DND-41 (cell line): ENCODE data around the gene MTG2.

Experiments
- ATAC-seq: fragments of 200-7000 bp; cut with Tn5 transposase; 3 replicates; pipeline ENCODE4 v1.9.1; 2021; ENCODE audit warnings: low read depth; ENCODE audit not compliant: insufficient read depth
- DNase-seq: peaks from one replicate; pipeline ENCODE4 v3.0.0-alpha.2; 2020
- H2AFZ ChIP-seq: 2 replicates; pipeline ENCODE4 v1.6.0; 2012; ENCODE audit warnings: low read depth, low read length
- H3K27ac ChIP-seq: 2 replicates; pipeline ENCODE4 v1.5.1; 2012; ENCODE audit warnings: low read length, inconsistent platforms
- H3K27me3 ChIP-seq: fragments of 200-600 bp; sonication (generic); 2 replicates; pipeline ENCODE4 v1.6.0; 2012; ENCODE audit warnings: low read length, mild to moderate bottlenecking, inconsistent platforms; ENCODE audit not compliant: insufficient read depth, poor library complexity
- H3K36me3 ChIP-seq: 2 replicates; pipeline ENCODE4 v1.5.1; 2012; ENCODE audit warnings: low read length, inconsistent platforms; ENCODE audit not compliant: insufficient read depth
- H3K4me1 ChIP-seq: 2 replicates; pipeline ENCODE4 v1.5.1; 2012; ENCODE audit warnings: mild to moderate bottlenecking, low read length; ENCODE audit not compliant: insufficient read depth
- H3K4me2 ChIP-seq: 2 replicates; pipeline ENCODE4 v1.6.0; 2012; ENCODE audit warnings: mild to moderate bottlenecking, moderate library complexity, low read length, inconsistent platforms; ENCODE audit not compliant: insufficient read depth
- H3K4me3 ChIP-seq, 2 experiments: fragments of 200-600 bp in 1 of 2; shearing (Covaris generic) in 1 of 2; 2 replicates each; pipeline ENCODE4 v1.5.1; 2012 to 2016; ENCODE audit warnings: inconsistent platforms in 2 of 2, low read length in 2 of 2, mild to moderate bottlenecking in 2 of 2, low read depth in 1 of 2, moderate library complexity in 1 of 2
- H3K79me2 ChIP-seq: 2 replicates; pipeline ENCODE4 v1.6.0; 2012; ENCODE audit warnings: low read length, inconsistent platforms; ENCODE audit not compliant: insufficient read depth
- H3K9ac ChIP-seq: 2 replicates; pipeline ENCODE4 v1.6.0; 2012; ENCODE audit warnings: low read depth, mild to moderate bottlenecking, inconsistent platforms, low read length, moderate library complexity
- H3K9me3 ChIP-seq: 2 replicates; pipeline ENCODE4 v1.5.1; 2012; ENCODE audit warnings: low read length, moderate library complexity, mild to moderate bottlenecking, inconsistent platforms; ENCODE audit not compliant: insufficient read depth, severe bottlenecking
- H4K20me1 ChIP-seq: 2 replicates; pipeline ENCODE4 v1.6.0; 2012; ENCODE audit warnings: low read length; ENCODE audit not compliant: insufficient read depth
- CTCF ChIP-seq: IDR thresholded peaks from 2 replicates; pipeline ENCODE4 v1.5.1; 2012; ENCODE audit warnings: borderline replicate concordance, low read length, moderate library complexity, mild to moderate bottlenecking; ENCODE audit not compliant: poor library complexity, severe bottlenecking; ENCODE audit errors: extremely low read depth
- EZH2 ChIP-seq: IDR thresholded peaks from 3 replicates; pipeline ENCODE4 v1.6.1; 2012; ENCODE audit warnings: borderline replicate concordance, low read depth, mild to moderate bottlenecking, moderate library complexity, low read length, inconsistent platforms; ENCODE audit not compliant: severe bottlenecking

MTG2 gene

DNA sequence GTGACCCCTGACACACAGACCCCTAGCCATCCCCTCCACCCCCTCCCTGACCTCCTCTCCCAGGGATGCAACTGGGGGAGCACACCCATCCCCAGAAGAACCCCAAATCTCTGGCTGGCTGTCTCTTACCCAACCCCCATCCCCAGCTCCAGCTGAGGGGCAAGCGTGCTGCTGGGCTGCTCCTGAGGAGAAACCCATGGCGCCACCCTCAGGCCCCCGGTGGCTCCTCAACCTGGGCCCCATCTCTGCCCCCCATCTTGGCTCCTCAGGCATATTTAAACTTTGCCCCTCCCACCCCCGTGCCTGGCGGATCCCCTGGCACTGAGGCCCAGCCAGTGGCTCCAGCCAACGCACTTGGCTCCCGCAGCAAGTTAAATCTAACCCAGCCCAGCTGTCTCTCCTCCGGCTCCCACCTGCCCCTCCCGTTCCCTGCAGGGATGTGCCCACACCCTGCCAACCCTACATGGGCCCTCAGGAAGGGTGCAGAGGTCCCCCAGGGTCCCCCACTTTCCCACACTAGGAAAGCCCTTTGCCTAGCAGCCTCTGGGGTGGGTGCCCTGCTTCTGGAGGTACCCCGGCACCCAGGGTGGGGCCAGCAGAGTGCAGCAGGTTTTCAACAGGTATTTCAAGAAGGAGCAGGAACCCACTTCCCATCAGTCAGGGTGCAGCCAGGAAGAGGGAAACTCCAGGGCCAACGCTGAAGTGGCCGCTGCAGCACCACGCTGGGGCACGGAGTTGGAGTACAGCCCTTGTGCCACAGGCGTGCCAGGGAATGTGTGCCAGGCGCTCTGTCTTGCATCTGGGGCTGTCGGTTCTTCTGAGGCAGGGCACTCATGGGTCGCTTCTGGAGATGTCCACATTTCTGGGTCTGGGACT lies 50.2 kb downstream of the MTG2 start:
- Histone ChIP-seq H3K4me1 (peaks cover 10% of the 10 kb centered on the region), H3K9ac (no peak overlapping the region), H3K4me3 (no peak overlapping the region), H3K4me2 (no peak overlapping the region), H3K27me3 (no peaks in the 10 kb centered on the region), H3K9me3 (no peaks in the 10 kb centered on the region), H3K79me2 (no peaks in the 10 kb centered on the region), H3K27ac (no peak overlapping the region), H3K36me3 (no peaks in the 10 kb centered on the region), H2AFZ (no peak overlapping the region), H4K20me1 (peaks cover 13% of the 10 kb centered on the region)
- ATAC-seq, result no peak
- TF ChIP-seq CTCF (peak; percentile 18), EZH2 (no peak)
- no peak for DNase-seq

DNA sequence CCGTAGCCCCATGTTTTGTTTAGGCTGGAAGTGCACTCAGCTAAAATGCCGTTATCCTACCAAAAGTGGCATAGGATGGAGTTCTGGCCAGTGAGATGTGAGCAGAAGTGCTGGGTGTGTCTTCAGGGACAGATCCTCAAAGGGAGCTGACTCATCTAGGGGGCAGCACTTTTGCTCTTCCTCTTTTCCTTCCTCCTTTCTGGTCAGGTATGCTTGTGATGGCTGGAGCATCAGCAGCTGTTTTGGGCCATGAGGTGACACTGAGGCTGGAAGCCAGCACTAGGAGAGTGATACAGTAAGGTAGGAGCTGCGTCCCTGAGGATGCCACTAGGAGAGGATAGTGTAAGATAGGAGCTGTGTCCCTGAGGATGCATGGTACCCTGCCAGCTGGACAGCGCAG lies 50.9 kb downstream of the MTG2 start:
- Histone ChIP-seq H3K4me2 (no peak overlapping the region), H3K4me3 (no peak overlapping the region)

GRCh38 chr20:62234339-62234738 lies 51.5 kb downstream of the MTG2 start:
- no peak overlapping the region for H3K4me3 ChIP-seq
- peaks cover 16% of the 10 kb centered on the region for H3K4me1 ChIP-seq
- no peaks in the 10 kb centered on the region for H3K36me3 ChIP-seq
- TF ChIP-seq CTCF (no peak), EZH2 (no peak)
- DNase-seq (no peak), ATAC-seq (no peak)
- no peak overlapping the region for H2AFZ ChIP-seq
- peaks cover 7% of the 10 kb centered on the region for H3K79me2 ChIP-seq
- no peaks in the 10 kb centered on the region for H3K9me3 ChIP-seq
- no peak overlapping the region for H3K4me2 ChIP-seq
- H3K27me3 ChIP-seq, result no peaks in the 10 kb centered on the region
- H3K9ac ChIP-seq, result no peak overlapping the region
- peaks cover 12% of the 10 kb centered on the region for H4K20me1 ChIP-seq
- H3K27ac ChIP-seq, result no peak overlapping the region

More for the DNA sequence above, 50.9 kb downstream of the MTG2 start:
- H3K79me2 ChIP-seq, result peaks cover under 1% of the 10 kb centered on the region; the same call in 1 of the 2 replicates
- no peak for DNase-seq
- no peak overlapping the region for H3K27ac ChIP-seq
- H3K36me3 ChIP-seq, result no peaks in the 10 kb centered on the region
- H3K9me3 ChIP-seq, result no peaks in the 10 kb centered on the region
- H4K20me1 ChIP-seq, result peaks cover 13% of the 10 kb centered on the region
- H3K27me3 ChIP-seq, result no peaks in the 10 kb centered on the region
- H3K9ac ChIP-seq, result no peak overlapping the region
- no peak overlapping the region for H2AFZ ChIP-seq
- H3K4me1 ChIP-seq, result peaks cover 10% of the 10 kb centered on the region
- ATAC-seq, result no peak
- TF ChIP-seq CTCF (no peak), EZH2 (no peak)
